ENCODE data around the gene LPAR1. TPM values are rescaled to one million over a fixed set of nuclear protein-coding genes. Genes with fewer than 3 reads are reported as not detected.

The LPAR1 gene
- total RNA-seq, 1 donor from 2014 or later = 11.5 TPM

DNA sequence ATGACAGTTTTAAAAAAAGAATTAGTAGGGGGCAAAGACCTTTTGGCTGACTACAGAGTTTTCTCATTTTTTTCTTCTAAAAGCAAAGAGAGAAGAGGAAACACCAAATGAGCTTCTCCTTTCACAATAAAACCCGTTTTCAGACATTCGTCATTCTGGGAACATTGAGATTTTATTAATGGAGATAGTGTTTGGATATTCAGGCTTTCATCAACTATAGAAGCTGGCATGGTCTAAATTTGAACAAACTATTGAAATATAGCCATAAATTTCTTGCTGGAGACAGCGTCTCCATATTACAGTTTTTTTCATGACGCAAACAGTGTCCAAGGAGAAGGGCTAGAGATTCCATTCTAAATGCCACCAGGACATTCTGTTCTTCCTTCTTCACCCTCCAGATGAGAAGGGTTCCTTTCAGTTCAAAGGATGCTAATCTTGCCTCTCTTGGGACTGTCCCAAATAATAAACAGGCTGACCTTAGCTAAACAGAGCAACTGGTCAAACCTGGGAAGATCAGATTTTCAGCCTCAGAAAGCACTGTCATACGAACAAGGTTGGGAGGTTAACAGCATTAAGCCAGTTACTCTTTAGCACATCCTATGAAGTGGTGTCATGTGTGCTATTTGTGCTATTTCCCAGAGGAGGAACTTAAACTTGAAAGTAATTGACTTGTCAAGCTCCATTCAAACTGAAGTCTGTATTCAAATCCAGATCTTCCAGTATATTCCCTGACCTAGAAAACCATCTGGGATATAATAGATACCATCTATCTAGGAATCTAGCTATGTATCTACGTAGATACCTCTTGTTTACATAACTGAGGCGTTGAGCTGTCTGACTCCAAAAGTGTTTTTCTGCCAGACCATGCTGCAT lies 125.6 kb downstream of the LPAR1 start:
- DNase-seq (ENCODE audit: low read depth) (peak; percentile 36), FAIRE-seq (peak; percentile 85)
- H3K36me3 Mint-ChIP-seq (ENCODE audit: low read depth, unreplicated experiment) = peaks cover 8% of the 10 kb centered on the region
- Histone ChIP-seq H3K36me3 (ENCODE audit: insufficient read depth, low read length) (no peaks in the 10 kb centered on the region), H3K27ac (ENCODE audit: low read depth, low read length) (no peak overlapping the region), H3K79me2 (ENCODE audit: insufficient read depth, low read length) (no peaks in the 10 kb centered on the region), H3K4me2 (ENCODE audit: low read length) (no peak overlapping the region), H3K9me3 (ENCODE audit: insufficient read depth, low read depth, low read length) (peaks cover 9% of the 10 kb centered on the region), H3K4me3 (ENCODE audit: insufficient read depth, low read depth, low read length) (no peak overlapping the region), H4K20me1 (ENCODE audit: insufficient read depth, low read length) (no peaks in the 10 kb centered on the region), H2AFZ (ENCODE audit: low read depth, low read length) (no peak overlapping the region), H3K4me1 (ENCODE audit: insufficient read depth, low read length) (peaks cover 11% of the 10 kb centered on the region), H3K9ac (ENCODE audit: low read length) (no peak overlapping the region), H3K27me3 (ENCODE audit: insufficient read depth, low read length) (no peaks in the 10 kb centered on the region)
- H3K4me1 Mint-ChIP-seq (ENCODE audit: low read depth, unreplicated experiment) = no peaks in the 10 kb centered on the region
- no peak overlapping the region for H3K27ac Mint-ChIP-seq (ENCODE audit: unreplicated experiment)
- no peak for TF ChIP-seq CTCF (IDR thresholded peaks at IDR 0.05; ENCODE audit: insufficient read depth, low read depth, low read length)
- no peak for TF ChIP-seq EZH2 (IDR thresholded peaks at IDR 0.05; ENCODE audit: insufficient read depth, low read length)
- H3K27me3 Mint-ChIP-seq (ENCODE audit: low read depth, unreplicated experiment) = no peaks in the 10 kb centered on the region
- no peak overlapping the region for H3K4me3 Mint-ChIP-seq (ENCODE audit: unreplicated experiment)
- peaks cover 9% of the 10 kb centered on the region for H3K9me3 Mint-ChIP-seq (ENCODE audit: unreplicated experiment)

GRCh38 chr9:110911659-110912418 lies 126.4 kb downstream of the LPAR1 start:
- no peak overlapping the region for H2AFZ ChIP-seq (ENCODE audit: low read depth, low read length)

More at GRCh38 chr9:110911659-110912418, 126.4 kb downstream of the LPAR1 start:
- TF ChIP-seq EZH2 (IDR thresholded peaks at IDR 0.05; ENCODE audit: insufficient read depth, low read length) (no peak), CTCF (IDR thresholded peaks at IDR 0.05; ENCODE audit: insufficient read depth, low read depth, low read length) (no peak)
- DNase-seq (ENCODE audit: low read depth) (peak; percentile 52), FAIRE-seq (peak; percentile 26)
- Histone ChIP-seq H4K20me1 (ENCODE audit: insufficient read depth, low read length) (no peaks in the 10 kb centered on the region), H3K36me3 (ENCODE audit: insufficient read depth, low read length) (no peaks in the 10 kb centered on the region), H3K9me3 (ENCODE audit: insufficient read depth, low read depth, low read length) (peaks cover 9% of the 10 kb centered on the region), H3K4me2 (ENCODE audit: low read length) (peak overlapping the region; percentile 32), H3K27me3 (ENCODE audit: insufficient read depth, low read length) (no peaks in the 10 kb centered on the region), H3K4me3 (ENCODE audit: insufficient read depth, low read depth, low read length) (no peak overlapping the region), H3K4me1 (ENCODE audit: insufficient read depth, low read length) (peaks cover 11% of the 10 kb centered on the region), H3K79me2 (ENCODE audit: insufficient read depth, low read length) (no peaks in the 10 kb centered on the region), H3K9ac (ENCODE audit: low read length) (no peak overlapping the region), H3K27ac (ENCODE audit: low read depth, low read length) (no peak overlapping the region)
- Mint-ChIP-seq H3K4me3 (ENCODE audit: unreplicated experiment) (no peak overlapping the region), H3K36me3 (ENCODE audit: low read depth, unreplicated experiment) (peaks cover 8% of the 10 kb centered on the region), H3K4me1 (ENCODE audit: low read depth, unreplicated experiment) (no peaks in the 10 kb centered on the region), H3K27ac (ENCODE audit: unreplicated experiment) (no peak overlapping the region), H3K9me3 (ENCODE audit: unreplicated experiment) (peaks cover 9% of the 10 kb centered on the region), H3K27me3 (ENCODE audit: low read depth, unreplicated experiment) (no peaks in the 10 kb centered on the region)

Measured in astrocyte (in vitro differentiated cells and primary cell).